SK-MEL-5 (cell line): ENCODE results near the gene MAP3K1. TPM values are rescaled to one million over a fixed set of nuclear protein-coding genes. Genes with fewer than 3 reads are reported as not detected.
"Not testable (repeated sequence)": the region's sequence is repeated elsewhere in the genome, so short reads cannot be mapped to it uniquely, and the experiment has no call there.

Experiments used
- DNase-seq: peaks from one replicate; pipeline ENCODE4 v3.0.0-alpha.2; 2016; ENCODE audit warnings: low read depth, low spot score
- in situ Hi-C: cut with HindIII; loops from 2 replicates; pipeline ENCODE4 v1.10.0; 2016; ENCODE audit warnings: low sequenced_read_pairs, high pct_unique_total_duplicates, low pct_unique_long_range_greater_than_20kb
- total RNA-seq: library from RNA; depleted of rRNA; stranded (reverse); fragments of >200 nt; shearing (Covaris generic); gene quantifications from 2 replicates; pipeline ENCODE4 v1.2.3, GENCODE V29; 2014

Gene MAP3K1
- total RNA-seq, 1 experiment from 2014 or later: 57.1 TPM

GRCh38 chr5:56813302-56813701, 2.0 kb upstream of the MAP3K1 start:
- no peak for DNase-seq
- in situ Hi-C loops: no loop called here

GRCh38 chr5:56814361-56814962, 887 bp upstream of the MAP3K1 start:
- no peak for DNase-seq

GRCh38 chr5:56815658-56816545, 553 bp downstream of the MAP3K1 start:
- in situ Hi-C loops: no loop called here
- no peak for DNase-seq

More at GRCh38 chr5:56814361-56814962, 887 bp upstream of the MAP3K1 start:
- in situ Hi-C loops: no loop called here

GRCh38 chr5:56816546-56817081, 1.3 kb downstream of the MAP3K1 start:
- peak; percentile 88 for DNase-seq
- in situ Hi-C loops: no loop called here

- DNase-seq: peak; percentile 33
- in situ Hi-C loops: no loop called here
Observed at GRCh38 chr5:56817263-56818014, 2.1 kb downstream of the MAP3K1 start.

- in situ Hi-C loops: no loop called here
Observed at GRCh38 chr5:56818450-56819037, 3.2 kb downstream of the MAP3K1 start.

GRCh38 chr5:56819060-56819881, 3.9 kb downstream of the MAP3K1 start:
- in situ Hi-C loops: no loop called here
- DNase-seq: no peak

More at GRCh38 chr5:56818450-56819037, 3.2 kb downstream of the MAP3K1 start:
- DNase-seq: no peak

- DNase-seq, in situ Hi-C loops: not testable (repeated sequence)
Observed at GRCh38 chr5:56821868-56822267, 6.5 kb downstream of the MAP3K1 start.

GRCh38 chr5:56822981-56823380, 7.6 kb downstream of the MAP3K1 start:
- in situ Hi-C loops: no loop called here
- DNase-seq: no peak

- in situ Hi-C loops: no loop called here
- DNase-seq: no peak
Observed at GRCh38 chr5:56824019-56824418, 8.7 kb downstream of the MAP3K1 start.

- no peak for DNase-seq
Observed at GRCh38 chr5:56825222-56825824, 10.0 kb downstream of the MAP3K1 start.

GRCh38 chr5:56827049-56827448, 11.7 kb downstream of the MAP3K1 start:
- DNase-seq: peak; percentile 80
- in situ Hi-C loops: no loop called here

More at GRCh38 chr5:56825222-56825824, 10.0 kb downstream of the MAP3K1 start:
- in situ Hi-C loops: no loop called here

- DNase-seq: no peak
- in situ Hi-C loops: no loop called here
Observed at GRCh38 chr5:56827924-56828323, 12.6 kb downstream of the MAP3K1 start.

GRCh38 chr5:56829137-56829908, 14.0 kb downstream of the MAP3K1 start:
- in situ Hi-C loops: no loop called here
- DNase-seq: no peak

GRCh38 chr5:56831773-56832172, 16.4 kb downstream of the MAP3K1 start:
- no peak for DNase-seq
- in situ Hi-C loops: no loop called here

GRCh38 chr5:56833325-56833724, 18.0 kb downstream of the MAP3K1 start:
- no peak for DNase-seq
- in situ Hi-C loops: no loop called here
